Adipose tissue (tissue), 3 donors: ENCODE measurements around the gene DGCR6L. TPM values are rescaled to one million over a fixed set of nuclear protein-coding genes. Genes with fewer than 3 reads are reported as not detected.
"Not testable (repeated sequence)": the region's sequence is repeated elsewhere in the genome, so short reads cannot be mapped to it uniquely, and the experiment has no call there.

ENCODE experiments used
- H3K27ac ChIP-seq: one replicate; pipeline ENCODE4 v1.5.1; 2013; ENCODE audit warnings: low read depth, low read length
- WGBS, 3 donors: extraction: QIAGEN DNeasy Blood & Tissue Kit; methylation state at CpG; one replicate each; pipeline ENCODE4 v1.1.7; 2013; 5-methylcytosine and 5-hydroxymethylcytosine counted together
- polyA plus RNA-seq, 3 donors: library from polyadenylated mRNA; stranded (reverse); fragments of 200-250 nt; gene quantifications; one replicate each; pipeline ENCODE4 v1.2.3, GENCODE V29; 2013
- donor health status: healthy with polysubstance abuse.
- donor health status: Bipolar disorder and iron deficiency.
- donor health status: healthy.

The DGCR6L gene
- polyA plus RNA-seq, 3 donors, result 46.6 to 75.2 (median 51.6) TPM

- 42 to 66% (median 50%) methylated on average over 22 to 25 of the region's 25 CpGs for WGBS, 3 donors
- H3K27ac ChIP-seq, result no peak overlapping the region
Measured at GRCh38 chr22:20298110-20298802, 21.6 kb downstream of the DGCR6L start.

- 63 to 69% (median 67%) methylated on average over 8 to 9 of the region's 9 CpGs for WGBS, 3 donors
Measured at GRCh38 chr22:20297414-20298109, 22.3 kb downstream of the DGCR6L start.

GRCh38 chr22:20296598-20296997 is 23.3 kb downstream of the DGCR6L start:
- H3K27ac ChIP-seq, result no peak overlapping the region
- WGBS, 3 donors, result 70 to 88% (median 75%) methylated on average over 9 of the region's 9 CpGs

More at GRCh38 chr22:20297414-20298109, 22.3 kb downstream of the DGCR6L start:
- no peak overlapping the region for H3K27ac ChIP-seq

GRCh38 chr22:20295262-20296064 is 24.4 kb downstream of the DGCR6L start:
- H3K27ac ChIP-seq, result no peak overlapping the region
- WGBS, 3 donors, result 78 to 84% (median 81%) methylated on average over 12 of the region's 12 CpGs

- H3K27ac ChIP-seq, result no peak overlapping the region
- 64 to 69% (median 68%) methylated on average over 13 of the region's 13 CpGs for WGBS, 3 donors
Measured at GRCh38 chr22:20292673-20293232, 27.1 kb downstream of the DGCR6L start.

GRCh38 chr22:20292108-20292507 is 27.8 kb downstream of the DGCR6L start:
- H3K27ac ChIP-seq, result no peak overlapping the region
- WGBS, 3 donors, result 75 to 85% (median 82%) methylated on average over 5 of the region's 5 CpGs

- 53 to 58% (median 54%) methylated on average over 11 of the region's 11 CpGs for WGBS, 3 donors
- no peak overlapping the region for H3K27ac ChIP-seq
Measured at GRCh38 chr22:20291604-20292063, 28.2 kb downstream of the DGCR6L start.

GRCh38 chr22:20291249-20291586 is 28.6 kb downstream of the DGCR6L start:
- no peak overlapping the region for H3K27ac ChIP-seq
- WGBS, 3 donors, result 63 to 75% (median 66%) methylated on average over 5 of the region's 5 CpGs

GRCh38 chr22:20290578-20291248 is 29.1 kb downstream of the DGCR6L start:
- H3K27ac ChIP-seq, result no peak overlapping the region
- WGBS, 3 donors, result 80 to 84% (median 81%) methylated on average over 13 of the region's 13 CpGs

- no peak overlapping the region for H3K27ac ChIP-seq
- WGBS, 3 donors, result 80 to 87% (median 80%) methylated on average over 10 of the region's 10 CpGs
Measured at GRCh38 chr22:20290045-20290392, 29.8 kb downstream of the DGCR6L start.

GRCh38 chr22:20289182-20290044 is 30.4 kb downstream of the DGCR6L start:
- not testable (repeated sequence) for H3K27ac ChIP-seq
- WGBS, 3 donors, result 62 to 81% (median 78%) methylated on average over 17 to 22 of the region's 23 CpGs

- not testable (repeated sequence) for H3K27ac ChIP-seq
- WGBS, 3 donors, result 54 to 73% (median 57%) methylated on average over 12 to 19 of the region's 20 CpGs
Measured at GRCh38 chr22:20286784-20287423, 33.0 kb downstream of the DGCR6L start.

- 16 to 32% (median 19%) methylated on average over 8 of the region's 8 CpGs for WGBS, 3 donors
- H3K27ac ChIP-seq, result not testable (repeated sequence)
Measured at GRCh38 chr22:20286312-20286660, 33.6 kb downstream of the DGCR6L start.

GRCh38 chr22:20285473-20286311 is 34.2 kb downstream of the DGCR6L start:
- 20 to 37% (median 29%) methylated on average over 5 to 10 of the region's 12 CpGs for WGBS, 3 donors
- H3K27ac ChIP-seq, result not testable (repeated sequence)

- H3K27ac ChIP-seq, result no peak overlapping the region
- 81 to 85% (median 83%) methylated on average over 13 of the region's 13 CpGs for WGBS, 3 donors
Measured at GRCh38 chr22:20284471-20285086, 35.3 kb downstream of the DGCR6L start.

GRCh38 chr22:20283674-20284066 is 36.2 kb downstream of the DGCR6L start:
- 69 to 81% (median 79%) methylated on average over 5 of the region's 5 CpGs for WGBS, 3 donors
- no peak overlapping the region for H3K27ac ChIP-seq
